Measurements from ENCODE around the gene WSB2. TPM values are rescaled to one million over a fixed set of nuclear protein-coding genes. Genes with fewer than 3 reads are reported as not detected.

WSB2 gene
- total and polyA plus RNA-seq, 2 of the 8 experiments (the other 6 are each of a cell fraction or from before 2014, with no cell fraction given): 47.5 to 58.2 TPM

- Histone ChIP-seq H3K18ac (ENCODE audit: extremely low read depth, low read length) (no peak overlapping the region), H3K4me3 (ENCODE audit: extremely low read depth in 1 of 4, insufficient read depth in 2 of 4, low read depth in 3 of 4, low read length in 4 of 4) (no peak overlapping the region), H4K91ac (replicated peaks; ENCODE audit: insufficient read length, low read length) (no peak overlapping the region), H2BK5ac (ENCODE audit: low read depth, low read length) (no peak overlapping the region), H3K4me2 (ENCODE audit: insufficient read depth in 1 of 2, low read depth in 2 of 2, low read length in 2 of 2) (no peak overlapping the region), H2BK20ac (ENCODE audit: low read length) (no peak overlapping the region), H3K4me1 (replicated peaks in 1 of 4; ENCODE audit: control insufficient read depth in 3 of 4, insufficient read depth in 4 of 4, low read length in 3 of 4) (no peaks in the 10 kb centered on the region; a peak in 1 of 7 replicates), H3K79me2 (ENCODE audit: control insufficient read depth in 1 of 2, insufficient read depth in 2 of 2, low read length in 2 of 2) (peaks cover 8 to 15% of the 10 kb centered on the region in 2 experiments; a peak in 3 of 4 replicates), H3K23me2 (ENCODE audit: low read depth, low read length) (peaks cover 3% of the 10 kb centered on the region), H2AFZ (ENCODE audit: low read length) (no peak overlapping the region), H4K20me1 (replicated peaks in 1 of 2; ENCODE audit: control insufficient read depth in 1 of 2, insufficient read depth in 2 of 2, low read length in 2 of 2) (no peaks in the 10 kb centered on the region), H2AK5ac (ENCODE audit: low read depth, low read length) (no peak overlapping the region), H3K36me3 (ENCODE audit: control insufficient read depth in 2 of 4, insufficient read depth in 4 of 4, low read length in 3 of 4) (no peaks in the 10 kb centered on the region), H3K9me3 (ENCODE audit: insufficient read depth in 2 of 2, low read depth in 1 of 2, low read length in 1 of 2) (no peaks in the 10 kb centered on the region), H3K27me3 (replicated peaks in 1 of 4; ENCODE audit: control insufficient read depth in 3 of 4, extremely low read depth in 1 of 4, insufficient read depth in 3 of 4, low read length in 3 of 4) (no peaks in the 10 kb centered on the region), H3K4ac (replicated peaks; ENCODE audit: insufficient read length, low read depth, low read length) (no peak overlapping the region), H4K8ac (ENCODE audit: extremely low read depth, insufficient read depth, low read length) (no peak overlapping the region), H2BK12ac (ENCODE audit: low read depth, low read length) (no peak overlapping the region), H3K23ac (ENCODE audit: insufficient read length) (no peak overlapping the region), H3K27ac (ENCODE audit: low read depth, low read length) (no peak overlapping the region), H3K79me1 (ENCODE audit: low read depth, low read length) (no peaks in the 10 kb centered on the region), H3K9ac (replicated peaks in 1 of 4; ENCODE audit: extremely low read depth in 1 of 4, low read depth in 3 of 4, low read length in 3 of 4) (no peak overlapping the region), H3K56ac (replicated peaks; ENCODE audit: insufficient read length, low read depth, low read length) (no peak overlapping the region), H2BK15ac (ENCODE audit: low read length) (no peak overlapping the region), H4K5ac (ENCODE audit: insufficient read length, low read depth, low read length) (no peak overlapping the region), H2BK120ac (replicated peaks; ENCODE audit: low read depth, low read length) (no peak overlapping the region), H3K14ac (ENCODE audit: insufficient read length) (no peak overlapping the region)
- no peak for DNase-seq (ENCODE audit: low read depth in 1 of 2, low spot score in 2 of 2)
- WGBS, 2 experiments (ENCODE audit: extremely low coverage in 1 of 2, insufficient coverage in 1 of 2, insufficient read length in 1 of 2, insufficient replicate concordance in 2 of 2, low coverage in 1 of 2, low lambda C conversion rate in 2 of 2, missing lambda C conversion rate in 1 of 2): 87% methylated on average over 3 of the region's 3 CpGs; no CpG with 5 or more reads in 1 of the 2 experiments
- FAIRE-seq: no peak
- ChIA-PET CTCF (ENCODE audit: partially characterized antibody) (interaction anchor here (1.4 kb wide), 1 partner anchor 139 kb away, joined by 5 read pairs; no protein-coding TSS in a partner anchor), POLR2A (ENCODE audit: partially characterized antibody) (no interaction called here)
- TF ChIP-seq YY1 (IDR thresholded peaks at IDR 0.05; ENCODE audit: low read depth, low read length) (no peak), EZH2 (IDR thresholded peaks at IDR 0.05; ENCODE audit: low read depth, low read length, severe bottlenecking) (no peak), CREB1 (IDR thresholded peaks at IDR 0.05) (no peak), MAFK (IDR thresholded peaks at IDR 0.05; ENCODE audit: low read depth, low read length) (no peak)
Observed at GRCh38 chr12:118013283-118013682, 47.7 kb downstream of the WSB2 start.
